Measurements from ENCODE around the gene LENG8.

DNA sequence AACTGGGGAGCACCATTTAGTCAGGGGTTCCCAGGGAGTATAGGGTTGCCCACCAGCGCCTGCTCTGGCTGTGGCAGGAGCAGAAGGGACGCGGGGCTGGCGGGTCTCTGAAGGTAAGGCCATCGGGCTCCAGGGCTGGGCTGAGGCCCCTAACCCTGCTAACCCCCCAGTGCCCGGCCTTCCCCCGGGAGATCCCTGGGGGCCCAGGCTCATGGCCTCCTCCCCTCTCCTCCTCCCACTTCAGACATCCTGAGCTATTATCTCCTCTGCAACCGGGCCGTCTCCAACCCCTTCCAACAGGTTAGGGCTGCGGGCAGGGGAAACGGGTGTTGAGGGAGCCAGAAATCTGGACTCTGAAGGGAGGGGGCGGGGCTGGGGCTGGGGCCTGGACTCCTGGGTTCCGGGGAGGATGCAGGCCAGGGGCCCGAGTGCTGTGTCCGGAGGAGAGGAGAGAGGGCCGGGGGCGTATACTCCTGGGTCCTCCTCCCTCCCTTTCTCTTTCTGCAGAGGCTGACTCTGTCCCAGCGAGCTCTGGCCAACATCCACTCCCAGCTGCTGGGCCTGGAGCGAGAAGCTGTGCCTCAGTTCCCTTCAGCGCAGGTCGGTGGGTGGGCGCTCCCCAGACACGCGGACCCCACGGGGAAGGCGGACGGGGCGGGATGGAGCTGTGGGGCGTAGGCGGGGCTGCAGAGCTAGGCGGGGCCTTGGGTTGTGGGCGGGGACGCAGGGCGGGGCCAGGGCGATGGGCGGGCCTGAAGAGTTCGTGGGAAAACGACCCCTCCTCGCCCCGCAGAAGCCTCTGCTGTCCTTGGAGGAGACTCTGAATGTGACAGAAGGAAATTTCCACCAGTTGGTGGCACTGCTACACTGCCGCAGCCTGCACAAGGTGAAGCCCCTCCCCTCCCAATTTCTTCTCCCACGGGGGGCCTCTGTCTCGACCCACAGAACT lies 18.4 kb upstream of the LENG8 start:
- TF ChIP-seq EZH2 (IDR thresholded peaks at IDR 0.05) (no peak), POLR2AphosphoS5 (IDR thresholded peaks at IDR 0.05; ENCODE audit: borderline replicate concordance, low read depth, low read length) (no peak)

Data from SK-N-MC (cell line).